CD4-positive, CD25-positive, alpha-beta regulatory T cell (primary cell): ENCODE data around the gene GPLD1. TPM values are rescaled to one million over a fixed set of nuclear protein-coding genes. Genes with fewer than 3 reads are reported as not detected.

Experiments
- ATAC-seq, 2 donors: fragments of 150-1000 bp; cut with Tn5 transposase; one replicate each; pipeline ENCODE4 v1.10.0; 2021; ENCODE audit warnings: low read depth in 2 of 2, moderate number of reproducible peaks in 2 of 2, moderate library complexity in 1 of 2
- DNase-seq, 3 donors: peaks; one replicate each; pipeline versions ENCODE4 v3.0.0 to v3.0.0-alpha.2; 2012 to 2022; ENCODE audit warnings: mixed read lengths in 1 of 3
- H3K27ac ChIP-seq: one replicate; pipeline ENCODE4 v1.7.0; 2013; ENCODE audit warnings: mild to moderate bottlenecking, low read length; ENCODE audit not compliant: insufficient read depth, poor library complexity, severe bottlenecking
- H3K27me3 ChIP-seq: one replicate; pipeline ENCODE4 v1.7.0; 2013; ENCODE audit warnings: low read length; ENCODE audit not compliant: control insufficient read depth, insufficient read depth
- H3K36me3 ChIP-seq: one replicate; pipeline ENCODE4 v1.7.0; 2013; ENCODE audit warnings: mild to moderate bottlenecking, low read length, moderate library complexity; ENCODE audit not compliant: control insufficient read depth, insufficient read depth
- H3K4me1 ChIP-seq: 2 replicates; pipeline ENCODE4 v1.7.0; 2013; ENCODE audit warnings: mild to moderate bottlenecking, low read length; ENCODE audit not compliant: insufficient read depth, control insufficient read depth, poor library complexity, severe bottlenecking
- H3K4me3 ChIP-seq: one replicate; pipeline ENCODE4 v1.7.0; 2013; ENCODE audit warnings: low read depth, mild to moderate bottlenecking, low read length, moderate library complexity
- H3K9me3 ChIP-seq, 2 experiments: 1 replicate in 1 of 2; 2 replicates in 1 of 2; pipeline ENCODE4 v1.7.0; 2013; ENCODE audit warnings: low read length in 2 of 2, mild to moderate bottlenecking in 1 of 2, moderate library complexity in 1 of 2; ENCODE audit not compliant: control insufficient read depth in 2 of 2
- H3K27ac Mint-ChIP-seq, 3 donors: one replicate each; pipeline ENCODE4 v1.8.0; 2020 to 2022; ENCODE audit warnings: mild to moderate bottlenecking in 3 of 3, mixed read lengths in 3 of 3, moderate library complexity in 2 of 3
- H3K27me3 Mint-ChIP-seq: one replicate; pipeline ENCODE4 v1.8.0; 2022; ENCODE audit warnings: mild to moderate bottlenecking, mixed read lengths
- H3K36me3 Mint-ChIP-seq: one replicate; pipeline ENCODE4 v1.8.0; 2020; ENCODE audit warnings: mixed read lengths
- H3K4me1 Mint-ChIP-seq, 4 donors: one replicate each; pipeline ENCODE4 v1.8.0; 2020 to 2022; ENCODE audit warnings: mixed read lengths in 4 of 4, mild to moderate bottlenecking in 1 of 4
- H3K4me3 Mint-ChIP-seq, 4 donors: one replicate each; pipeline ENCODE4 v1.8.0; 2020 to 2022; ENCODE audit warnings: mild to moderate bottlenecking in 4 of 4, mixed read lengths in 4 of 4, moderate library complexity in 3 of 4
- H3K9me3 Mint-ChIP-seq, 7 donors: one replicate each; pipeline ENCODE4 v1.8.0; 2020 to 2022; ENCODE audit warnings: mixed read lengths in 7 of 7, mild to moderate bottlenecking in 3 of 7, moderate library complexity in 2 of 7
- polyA plus RNA-seq, 4 donors: library from polyadenylated mRNA; unstranded; fragments of 300-500 nt; fragmentation: Illumina TruSeq; gene quantifications; one replicate each; pipeline ENCODE4 v1.2.3, GENCODE V29; 2021
- total RNA-seq: library from RNA; stranded (reverse); gene quantifications from one replicate; pipeline ENCODE4 v1.2.3, GENCODE V29; 2022

GPLD1 gene
- total and polyA plus RNA-seq, 5 donors from 2014 or later, result 0.36 to 1.7 (median 0.99) TPM

- peaks cover 8% of the 10 kb centered on the region for H3K36me3 Mint-ChIP-seq
- H3K4me1 Mint-ChIP-seq, result peaks cover 10 to 48% (median 29%) of the 10 kb centered on the region in 4 donors
- peaks cover 0 to 2% (median 0%) of the 10 kb centered on the region in 7 donors for H3K9me3 Mint-ChIP-seq
- H3K27ac Mint-ChIP-seq, result peak within 1 kb of the TSS; percentile 73 to 85 (median 82)
- H3K4me3 Mint-ChIP-seq, result peak within 1 kb of the TSS; percentile 89 to 96 (median 91)
- Histone ChIP-seq H3K9me3 (no peaks in the 10 kb centered on the region), H3K36me3 (no peaks in the 10 kb centered on the region), H3K4me1 (peaks cover 15% of the 10 kb centered on the region), H3K4me3 (peak within 1 kb of the TSS; percentile 76), H3K27me3 (no peaks in the 10 kb centered on the region), H3K27ac (peak within 1 kb of the TSS; percentile 51)
- DNase-seq (peak; percentile 62 to 79 (median 77)), ATAC-seq (peak; percentile 77 to 79)
- no peaks in the 10 kb centered on the region for H3K27me3 Mint-ChIP-seq
These were observed 5.7 kb upstream of the GPLD1 start, which contains the start of gene ALDH5A1 for GRCh38 chr6:24494821-24495795. Gene ALDH5A1, plus strand, starts transcription at chr6:24494969. Its CDS starts 28 bp downstream, at chr6:24494997.

- Mint-ChIP-seq H3K4me3 (peak overlapping the region; percentile 89 to 96 (median 91)), H3K9me3 (peaks cover 0 to 2% (median 0%) of the 10 kb centered on the region in 7 donors), H3K27me3 (no peaks in the 10 kb centered on the region), H3K4me1 (peaks cover 10 to 44% (median 29%) of the 10 kb centered on the region in 4 donors), H3K36me3 (peaks cover 8% of the 10 kb centered on the region), H3K27ac (peak overlapping the region; percentile 70 to 82 (median 73))
- Histone ChIP-seq H3K4me3 (peak overlapping the region; percentile 76), H3K27ac (no peak overlapping the region), H3K27me3 (no peaks in the 10 kb centered on the region), H3K4me1 (peaks cover 15% of the 10 kb centered on the region), H3K9me3 (no peaks in the 10 kb centered on the region), H3K36me3 (no peaks in the 10 kb centered on the region)
- no peak for DNase-seq
- no peak for ATAC-seq
These were observed 4.8 kb upstream of the GPLD1 start for GRCh38 chr6:24493945-24494820.

GRCh38 chr6:24492475-24492874 lies 3.1 kb upstream of the GPLD1 start:
- Mint-ChIP-seq H3K4me1 (peaks cover 10 to 39% (median 24%) of the 10 kb centered on the region in 4 donors), H3K27me3 (no peaks in the 10 kb centered on the region), H3K36me3 (peaks cover 3% of the 10 kb centered on the region), H3K4me3 (peak overlapping the region in 3 of 4 donors; percentile 39 to 91 (median 79)), H3K27ac (no peak overlapping the region), H3K9me3 (peaks cover 0 to 2% (median 0%) of the 10 kb centered on the region in 7 donors)
- Histone ChIP-seq H3K4me3 (no peak overlapping the region), H3K36me3 (no peaks in the 10 kb centered on the region), H3K9me3 (no peaks in the 10 kb centered on the region), H3K4me1 (peaks cover 15% of the 10 kb centered on the region), H3K27ac (no peak overlapping the region), H3K27me3 (no peaks in the 10 kb centered on the region)
- ATAC-seq, result no peak
- DNase-seq, result no peak

- H3K27ac Mint-ChIP-seq, result peak overlapping the region in 1 of 3 donors; percentile 20
- DNase-seq (no peak), ATAC-seq (no peak)
- no peak overlapping the region for H3K4me3 ChIP-seq
- H3K36me3 Mint-ChIP-seq, result no peaks in the 10 kb centered on the region
- no peaks in the 10 kb centered on the region for H3K9me3 ChIP-seq
- H3K4me1 Mint-ChIP-seq, result peaks cover 10 to 31% (median 21%) of the 10 kb centered on the region in 4 donors
- H3K27me3 ChIP-seq, result no peaks in the 10 kb centered on the region
- H3K36me3 ChIP-seq, result no peaks in the 10 kb centered on the region
- peaks cover 14% of the 10 kb centered on the region for H3K4me1 ChIP-seq
- no peak overlapping the region for H3K4me3 Mint-ChIP-seq
- H3K27me3 Mint-ChIP-seq, result no peaks in the 10 kb centered on the region
- no peaks in the 10 kb centered on the region for H3K9me3 Mint-ChIP-seq
- H3K27ac ChIP-seq, result no peak overlapping the region
These were observed 1.6 kb upstream of the GPLD1 start for GRCh38 chr6:24490948-24491347.

GRCh38 chr6:24489881-24490280 lies 503 bp upstream of the GPLD1 start:
- H3K9me3 Mint-ChIP-seq, result no peaks in the 10 kb centered on the region
- peak overlapping the region in 1 of 4 donors; percentile 11 for H3K4me3 Mint-ChIP-seq
- H3K4me3 ChIP-seq, result no peak overlapping the region
- H3K27me3 ChIP-seq, result no peaks in the 10 kb centered on the region
- DNase-seq (no peak), ATAC-seq (no peak)
- peaks cover 10 to 27% (median 18%) of the 10 kb centered on the region in 4 donors for H3K4me1 Mint-ChIP-seq
- H3K27me3 Mint-ChIP-seq, result no peaks in the 10 kb centered on the region
- H3K27ac ChIP-seq, result no peak overlapping the region
- no peak overlapping the region for H3K27ac Mint-ChIP-seq
- peaks cover 9% of the 10 kb centered on the region for H3K4me1 ChIP-seq
- H3K36me3 Mint-ChIP-seq, result no peaks in the 10 kb centered on the region
- no peaks in the 10 kb centered on the region for H3K36me3 ChIP-seq
- H3K9me3 ChIP-seq, result no peaks in the 10 kb centered on the region

- Mint-ChIP-seq H3K27ac (no peak overlapping the region), H3K27me3 (no peaks in the 10 kb centered on the region), H3K9me3 (no peaks in the 10 kb centered on the region), H3K4me3 (no peak overlapping the region), H3K4me1 (peaks cover 0 to 9% (median 2%) of the 10 kb centered on the region in 4 donors), H3K36me3 (no peaks in the 10 kb centered on the region)
- Histone ChIP-seq H3K27me3 (no peaks in the 10 kb centered on the region), H3K4me3 (no peak overlapping the region), H3K36me3 (no peaks in the 10 kb centered on the region), H3K27ac (no peak overlapping the region), H3K9me3 (no peaks in the 10 kb centered on the region), H3K4me1 (no peaks in the 10 kb centered on the region)
- ATAC-seq (no peak), DNase-seq (no peak)
These were observed 3.3 kb downstream of the GPLD1 start for GRCh38 chr6:24486065-24486464.

- Histone ChIP-seq H3K4me1 (no peaks in the 10 kb centered on the region), H3K36me3 (no peaks in the 10 kb centered on the region), H3K4me3 (no peak overlapping the region), H3K27ac (no peak overlapping the region), H3K27me3 (no peaks in the 10 kb centered on the region), H3K9me3 (no peaks in the 10 kb centered on the region)
- H3K27ac Mint-ChIP-seq, result no peak overlapping the region
- no peaks in the 10 kb centered on the region for H3K36me3 Mint-ChIP-seq
- H3K4me1 Mint-ChIP-seq, result peaks cover 1 to 9% (median 3%) of the 10 kb centered on the region in 4 donors
- no peaks in the 10 kb centered on the region for H3K27me3 Mint-ChIP-seq
- no peak for DNase-seq
- no peak for ATAC-seq
- no peak overlapping the region for H3K4me3 Mint-ChIP-seq
- H3K9me3 Mint-ChIP-seq, result no peaks in the 10 kb centered on the region
These were observed 4.6 kb downstream of the GPLD1 start for GRCh38 chr6:24484657-24485323.
